GM18520 (cell line): Measurements from ENCODE around the gene HTR7.
"Not testable (repeated sequence)": the region's sequence is repeated elsewhere in the genome, so short reads cannot be mapped to it uniquely, and the experiment has no call there.

ENCODE experiments used
- ATAC-seq: cut with Tn5 transposase; IDR thresholded peaks from one replicate; pipeline ENCODE4 v1.9.1; 2021; ENCODE audit not compliant: unreplicated experiment

HTR7 gene

DNA sequence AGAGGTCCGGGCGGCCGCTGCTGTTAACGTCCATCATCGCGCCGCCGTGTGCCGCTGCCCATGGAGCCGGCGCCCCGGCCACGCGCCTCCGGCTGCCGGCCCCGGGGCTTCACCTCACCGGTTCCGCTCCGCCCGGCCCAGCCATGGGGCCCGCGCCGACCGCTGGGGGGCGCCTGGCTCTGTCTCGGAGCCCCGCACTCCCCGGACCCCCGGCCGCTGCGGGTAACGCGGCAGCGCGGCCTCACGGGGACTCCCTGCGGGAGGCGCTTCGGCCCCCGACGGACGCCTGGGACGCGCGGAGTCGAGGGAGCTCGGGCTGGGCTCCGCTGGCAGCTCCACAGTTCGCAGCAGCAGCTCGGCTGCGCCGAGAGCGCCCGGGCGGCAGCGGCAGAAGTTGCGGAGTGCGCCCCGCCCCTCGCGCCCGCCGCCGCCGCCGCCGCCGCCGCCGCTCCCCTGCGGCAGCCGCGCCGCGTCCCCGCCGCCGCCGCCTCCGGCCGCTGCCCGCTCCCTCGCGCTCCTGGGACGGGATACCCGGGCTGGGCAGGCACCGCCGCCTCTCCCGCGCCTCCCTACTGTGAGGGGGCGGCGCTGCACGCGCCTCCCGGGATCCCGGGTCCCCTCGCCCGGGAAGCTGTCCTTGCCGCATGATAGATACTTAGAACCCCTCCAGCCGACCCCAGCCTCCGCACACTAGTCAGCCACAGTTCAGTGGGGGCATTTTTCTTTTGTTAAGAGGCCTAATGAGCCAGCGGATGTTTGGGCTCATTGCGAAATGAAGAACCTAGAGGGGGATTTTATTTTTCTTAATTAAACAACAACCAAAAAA is at the start of gene HTR7:
Gene HTR7, minus strand, starts transcription at position 405 of the 826 bp plus-strand sequence. Its CDS starts 368 bp downstream, at position 37.
- ATAC-seq: peak; percentile 52

DNA sequence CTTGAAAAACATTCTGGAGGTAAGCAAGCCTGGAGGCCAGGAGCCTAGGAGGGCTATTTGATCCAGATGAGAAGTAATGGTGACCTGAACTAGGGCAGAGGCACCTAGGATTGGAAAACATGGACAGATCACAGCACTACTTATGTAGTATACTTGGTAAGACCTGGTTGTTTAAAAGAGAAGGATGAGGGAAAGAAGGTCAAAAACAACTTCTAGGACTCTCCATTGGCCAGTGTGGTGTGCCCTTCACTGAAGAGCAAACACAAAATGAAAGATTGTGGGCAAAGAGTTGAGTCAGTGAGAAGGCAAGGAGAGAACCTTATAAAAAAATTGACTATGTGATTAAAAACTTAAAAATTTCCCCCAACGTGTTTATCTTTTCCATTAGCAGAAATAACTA is 48.8 kb upstream of the HTR7 start:
- no peak for ATAC-seq

DNA sequence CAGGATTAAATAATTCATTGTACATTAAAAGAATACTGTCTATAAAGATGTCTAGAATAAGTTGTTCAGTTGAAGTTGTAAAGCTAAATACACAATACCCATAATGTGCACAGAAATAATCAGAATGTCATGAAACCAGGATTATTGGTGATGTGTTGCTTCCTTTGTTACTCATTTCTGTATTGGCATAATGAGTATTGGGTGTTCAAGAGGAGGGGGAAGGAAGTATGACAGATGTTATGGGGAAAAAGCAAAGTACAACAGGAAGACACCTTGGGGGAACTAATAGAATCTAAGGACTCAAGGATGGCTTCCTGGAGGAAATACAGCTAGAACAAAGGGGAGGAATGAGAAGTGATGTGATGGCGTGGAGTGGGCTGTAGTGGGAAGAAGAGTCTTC is 48.1 kb upstream of the HTR7 start:
- ATAC-seq: peak; percentile 49

DNA sequence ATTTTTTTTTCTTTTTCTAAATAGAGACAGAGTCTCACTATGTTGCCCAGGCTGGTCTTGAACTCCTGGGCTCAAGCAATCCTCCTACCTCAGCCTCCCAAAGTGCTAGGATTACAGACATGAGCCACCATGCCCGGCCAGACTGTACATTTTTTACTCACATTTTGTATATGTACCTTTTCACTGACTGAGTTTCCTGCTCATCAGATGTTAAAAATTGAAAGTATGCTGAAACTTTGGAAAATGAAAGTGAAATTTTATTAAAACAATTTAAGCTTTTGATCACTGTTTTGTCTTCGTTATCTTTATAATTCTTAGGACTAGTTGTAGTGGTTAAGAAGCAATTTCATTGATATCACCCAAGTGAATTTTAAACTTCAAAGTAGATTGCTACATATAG is 39.1 kb upstream of the HTR7 start:
- ATAC-seq: not testable (repeated sequence)

DNA sequence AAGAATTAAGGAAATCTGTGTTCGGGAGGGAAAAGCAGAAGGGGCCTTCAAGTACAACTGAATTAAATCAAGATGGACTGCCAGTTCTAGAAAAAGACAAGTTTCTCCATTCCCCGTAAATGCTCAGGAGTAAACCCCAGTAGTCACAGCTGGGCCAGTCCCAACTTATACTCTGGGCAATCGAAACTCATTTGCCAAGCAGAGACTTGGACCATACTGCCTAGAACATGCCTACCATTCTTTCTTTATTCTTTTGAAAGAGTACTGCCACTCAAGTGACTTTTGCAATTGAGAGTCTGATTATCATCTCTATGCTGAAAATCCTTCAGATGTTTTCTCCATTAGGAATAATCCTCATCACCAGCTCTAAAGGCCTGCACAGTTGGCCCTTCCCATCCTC is 35.4 kb upstream of the HTR7 start:
- ATAC-seq: no peak

DNA sequence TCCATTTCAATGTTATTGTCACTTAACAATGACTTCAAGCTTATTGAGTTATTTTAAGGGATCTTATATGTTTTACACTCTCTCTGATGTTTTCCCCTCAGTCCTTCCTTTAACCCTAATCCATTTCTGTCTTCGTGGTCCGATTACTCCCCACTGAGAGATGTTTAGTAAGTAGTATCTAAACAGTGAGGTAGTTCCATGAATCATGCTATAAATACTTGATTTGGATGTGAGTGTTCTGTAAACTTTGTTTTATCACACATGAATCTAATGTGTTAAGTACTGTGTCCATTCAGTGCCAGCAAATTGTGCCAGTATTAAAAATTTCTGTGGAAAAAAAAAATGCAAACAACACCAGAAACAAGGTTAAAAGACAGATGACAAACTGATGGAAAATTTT is 32.5 kb upstream of the HTR7 start:
- ATAC-seq: no peak

DNA sequence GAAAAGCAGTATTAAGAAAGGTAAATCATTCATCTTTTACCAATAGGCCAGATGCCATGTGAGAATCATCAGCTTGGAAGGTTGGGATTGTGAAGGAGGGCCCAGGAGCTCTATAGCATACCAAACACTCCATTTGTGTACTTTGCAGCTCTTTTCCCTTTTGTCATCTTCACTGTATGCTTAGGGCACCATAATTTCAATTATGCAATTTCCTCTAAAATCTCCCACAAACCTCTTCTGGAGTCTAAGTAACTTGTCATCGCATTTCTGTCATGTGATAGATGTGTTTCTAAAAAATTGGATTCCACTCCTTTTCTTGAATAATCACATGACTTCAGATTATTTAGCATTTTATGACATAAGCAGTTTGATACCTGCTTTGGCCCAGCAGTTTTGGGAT is 31.8 kb upstream of the HTR7 start:
- no peak for ATAC-seq

DNA sequence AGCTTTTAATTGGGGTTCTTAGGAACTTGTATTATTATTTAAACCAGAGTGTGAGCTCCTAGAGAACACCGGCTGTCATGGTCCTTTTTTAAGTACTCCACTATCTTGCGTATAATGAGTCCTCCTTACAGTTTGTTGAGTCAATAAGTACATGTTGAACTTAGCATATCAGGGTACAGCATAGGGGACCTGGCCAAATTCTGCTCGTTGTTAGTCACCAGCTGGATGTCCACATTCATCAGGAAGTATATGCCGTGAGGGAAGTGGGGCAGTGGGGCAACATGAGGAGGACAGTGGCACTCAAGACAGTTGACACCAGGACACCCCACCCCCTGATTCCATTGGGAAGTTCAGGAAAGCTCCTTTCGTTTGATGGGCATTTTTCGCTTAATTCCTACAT is 30.5 kb upstream of the HTR7 start:
- no peak for ATAC-seq

DNA sequence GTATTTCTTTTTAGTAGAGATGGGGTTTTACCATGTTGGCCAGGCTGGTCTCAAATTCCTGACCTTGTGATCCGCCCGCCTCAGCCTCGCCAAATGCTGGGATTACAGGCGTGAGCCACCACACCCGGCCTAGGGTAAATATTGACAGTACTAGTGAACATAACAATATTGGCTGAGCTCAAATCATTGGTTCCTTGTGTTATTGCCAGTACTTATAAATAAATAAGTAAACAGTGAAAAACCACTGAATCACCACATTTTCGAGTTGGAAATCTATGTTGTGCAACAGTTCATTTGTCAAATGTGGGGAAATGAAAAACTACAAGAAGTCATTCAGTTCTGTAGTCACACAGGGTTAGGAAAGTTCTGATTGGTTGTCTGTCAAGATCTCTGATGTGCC is 29.7 kb upstream of the HTR7 start:
- no peak for ATAC-seq

DNA sequence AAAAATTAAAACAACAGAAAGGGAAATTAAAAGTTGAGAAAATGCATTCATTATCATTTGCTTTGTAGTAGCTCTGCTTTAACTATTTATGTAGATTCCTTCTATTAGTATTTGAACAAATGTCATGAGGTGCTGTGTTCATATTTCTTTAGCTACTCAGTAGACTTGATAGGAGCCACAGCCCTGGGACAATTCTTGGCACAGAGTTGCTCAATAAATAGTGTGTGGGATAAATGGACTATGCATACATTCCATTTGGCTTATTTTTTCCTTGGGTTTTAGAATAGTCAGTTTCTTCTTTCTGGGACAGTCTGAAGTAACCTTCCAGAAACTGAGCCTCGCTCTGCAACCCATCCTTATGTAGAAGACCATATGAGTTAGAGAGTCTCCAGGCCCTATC is 27.3 kb upstream of the HTR7 start:
- no peak for ATAC-seq

DNA sequence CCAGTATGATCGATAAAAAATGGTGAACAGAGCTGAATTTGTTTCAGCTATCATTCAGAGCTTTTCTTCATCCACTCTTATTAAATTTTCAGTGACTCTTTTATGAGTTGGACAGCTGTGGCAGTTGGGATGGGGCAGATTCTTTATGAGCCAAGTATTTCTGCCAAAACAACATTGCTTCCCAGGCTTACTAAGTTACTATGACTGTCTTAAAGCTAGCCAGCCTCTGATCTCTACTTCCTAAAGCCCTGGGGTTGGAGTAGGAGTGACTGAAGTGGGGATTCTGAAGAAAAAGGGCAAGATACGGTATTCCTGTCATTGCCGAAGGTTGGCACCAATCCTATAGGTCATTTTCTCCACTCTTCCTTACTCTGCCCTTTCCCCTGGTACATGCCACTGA is 26.6 kb upstream of the HTR7 start:
- no peak for ATAC-seq

DNA sequence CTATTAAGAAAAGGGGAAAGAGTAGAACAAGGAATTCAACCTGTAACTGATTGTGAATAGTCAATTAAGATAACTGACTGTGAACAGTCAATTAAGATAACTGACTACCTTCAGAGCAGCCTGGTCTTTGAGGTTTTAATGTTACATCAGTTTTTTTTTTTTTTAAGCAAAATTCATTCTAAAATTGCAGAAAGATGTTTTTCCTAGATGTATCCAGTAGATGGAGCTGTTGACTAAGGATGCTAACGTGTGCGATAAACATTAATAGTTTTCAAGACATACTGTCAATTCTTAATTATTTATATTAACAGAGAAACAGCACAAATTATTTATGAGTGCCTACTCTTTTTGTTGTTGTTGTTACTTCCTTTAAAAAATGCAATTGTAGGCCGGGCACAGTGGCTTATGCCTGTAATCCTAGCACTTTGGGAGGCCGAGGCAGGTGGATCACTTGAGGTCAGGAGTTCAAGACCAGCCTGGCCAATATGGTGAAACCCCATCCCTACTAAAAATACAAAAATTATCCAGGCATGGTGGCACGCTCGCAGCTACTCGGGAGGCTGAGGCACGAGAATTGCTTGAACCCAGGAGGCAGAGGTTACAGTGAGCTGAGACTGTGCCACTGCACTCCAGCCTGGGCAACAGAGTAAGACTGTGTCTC is 22.4 kb upstream of the HTR7 start:
- ATAC-seq: not testable (repeated sequence)

DNA sequence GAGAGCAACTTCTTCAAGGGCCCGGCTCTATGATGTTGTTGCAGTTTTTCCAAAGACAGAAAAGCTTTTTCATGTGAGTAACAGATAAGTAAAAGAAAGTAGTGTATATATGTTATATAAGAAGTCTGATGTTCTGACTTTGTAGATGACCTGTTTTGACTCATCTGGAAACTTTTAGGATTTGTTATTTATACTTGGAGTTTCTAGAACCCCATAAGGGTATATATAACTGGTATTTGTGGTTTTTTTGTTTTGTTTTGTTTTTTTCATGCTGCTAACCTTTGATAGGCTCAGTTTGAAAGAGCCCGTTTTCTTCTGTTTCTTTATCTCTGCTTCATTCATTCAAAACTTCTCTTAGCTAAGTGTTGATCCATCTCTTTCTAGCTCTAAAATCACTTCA is 21.2 kb upstream of the HTR7 start:
- ATAC-seq: no peak

DNA sequence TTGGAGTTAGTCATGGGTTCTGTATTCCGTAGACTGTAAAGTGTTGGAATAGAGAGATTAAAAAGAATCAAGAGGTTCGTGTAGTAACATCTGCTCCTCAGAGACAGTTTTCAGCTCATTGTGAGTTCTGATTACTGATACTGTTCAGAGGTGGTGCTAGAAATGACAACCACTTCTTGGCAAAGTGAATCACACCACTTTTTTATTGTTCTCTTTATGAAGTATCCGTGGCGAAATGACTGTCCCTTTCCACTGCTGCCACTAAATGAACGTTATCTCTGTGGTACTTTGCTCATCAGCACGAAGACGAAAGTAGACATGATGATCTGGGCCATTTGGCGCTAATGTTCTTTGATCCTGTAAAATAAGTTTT is 14.8 kb upstream of the HTR7 start:
- no peak for ATAC-seq

DNA sequence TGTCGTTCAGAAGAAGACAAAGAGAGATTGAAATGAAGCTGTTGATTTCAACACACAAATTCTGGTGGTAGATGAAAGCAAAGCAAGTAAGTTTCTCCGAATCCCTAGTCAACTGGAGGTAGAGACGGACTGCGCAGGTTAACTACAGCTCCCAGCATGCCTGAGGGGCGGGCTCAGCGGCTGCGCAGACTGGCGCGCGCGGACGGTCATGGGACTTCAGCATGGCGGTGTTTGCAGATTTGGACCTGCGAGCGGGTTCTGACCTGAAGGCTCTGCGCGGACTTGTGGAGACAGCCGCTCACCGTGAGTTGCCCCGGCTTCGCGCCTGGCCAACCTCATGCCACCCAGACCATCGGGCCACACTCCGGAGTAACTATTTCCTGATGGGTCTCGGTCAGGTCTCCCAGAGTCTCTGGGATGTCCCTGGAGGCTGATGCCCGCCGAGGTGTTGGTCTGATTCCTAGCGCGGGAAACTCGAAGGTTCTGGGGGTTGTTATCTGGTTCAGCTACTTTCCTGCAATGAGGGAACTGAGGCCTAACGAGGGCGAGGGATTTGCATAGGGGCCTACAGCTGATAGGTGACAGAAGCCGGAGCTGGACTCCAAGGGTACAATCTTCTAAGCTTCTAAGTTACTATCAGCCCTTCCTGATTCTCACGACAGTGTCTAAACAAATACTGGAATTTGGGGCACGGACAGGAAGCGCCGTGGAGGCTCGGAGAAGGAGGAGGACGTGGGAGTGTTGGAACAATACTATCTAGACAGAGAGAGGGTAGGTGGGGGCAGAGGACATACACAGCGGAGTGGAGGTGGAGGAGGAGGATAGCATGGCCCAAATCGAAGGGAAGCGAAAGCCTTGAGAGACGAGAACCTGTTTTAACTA is 14.2 kb upstream of the HTR7 start, which contains the start of gene RPP30:
Gene RPP30, plus strand, starts transcription at position 209 of the 882 bp plus-strand sequence. Its CDS starts 13 bp downstream, at position 222.
- peak; percentile 96 for ATAC-seq

DNA sequence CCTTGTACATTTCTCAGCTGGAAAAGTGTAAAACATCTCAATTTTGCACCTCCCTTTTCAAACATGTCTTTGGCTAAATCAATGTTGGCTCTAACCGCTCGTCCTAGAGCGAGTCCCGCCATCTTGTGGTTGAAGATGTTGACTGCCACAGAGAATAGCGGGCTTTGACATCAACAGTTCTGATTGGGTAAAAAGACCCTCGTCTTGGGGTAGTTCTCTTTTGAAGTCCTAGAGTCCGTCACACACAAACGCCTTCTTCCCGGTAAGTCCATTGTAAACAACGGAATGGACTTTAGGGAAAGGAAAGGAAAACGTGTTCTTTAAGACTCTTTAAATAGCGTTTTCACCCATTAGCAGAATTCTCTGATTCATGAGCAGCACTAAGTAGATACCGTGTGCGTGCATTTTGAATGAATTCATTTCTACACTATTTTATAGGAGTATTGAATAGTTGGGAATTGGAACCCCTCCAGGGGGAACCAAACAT is 13.5 kb upstream of the HTR7 start:
- peak; percentile 38 for ATAC-seq

DNA sequence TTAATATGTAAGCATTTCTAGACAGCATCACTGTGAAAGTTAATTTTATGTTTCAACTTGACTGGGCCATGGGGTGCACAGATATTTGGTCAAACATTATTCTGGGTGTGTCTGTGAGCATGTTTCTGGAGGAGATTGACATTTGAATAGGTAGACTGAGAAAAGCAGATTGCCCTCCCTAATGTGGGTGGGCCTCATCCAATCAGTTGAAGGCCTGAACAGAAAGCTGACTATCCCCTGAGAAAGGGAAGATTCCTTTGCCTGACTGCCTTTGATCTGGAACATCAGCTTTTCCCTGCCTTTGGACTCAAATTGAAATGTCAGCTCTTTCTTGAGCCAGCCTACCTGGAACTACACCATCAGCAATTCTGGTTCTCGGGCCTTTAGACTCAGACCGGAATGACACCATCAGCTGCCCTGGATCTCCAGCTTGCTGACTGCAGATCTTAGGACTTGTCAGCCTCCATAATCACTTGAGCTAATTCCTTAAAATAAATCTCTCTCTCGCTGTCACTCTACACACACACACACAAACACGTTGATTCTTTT is 8.3 kb upstream of the HTR7 start:
- no peak for ATAC-seq

DNA sequence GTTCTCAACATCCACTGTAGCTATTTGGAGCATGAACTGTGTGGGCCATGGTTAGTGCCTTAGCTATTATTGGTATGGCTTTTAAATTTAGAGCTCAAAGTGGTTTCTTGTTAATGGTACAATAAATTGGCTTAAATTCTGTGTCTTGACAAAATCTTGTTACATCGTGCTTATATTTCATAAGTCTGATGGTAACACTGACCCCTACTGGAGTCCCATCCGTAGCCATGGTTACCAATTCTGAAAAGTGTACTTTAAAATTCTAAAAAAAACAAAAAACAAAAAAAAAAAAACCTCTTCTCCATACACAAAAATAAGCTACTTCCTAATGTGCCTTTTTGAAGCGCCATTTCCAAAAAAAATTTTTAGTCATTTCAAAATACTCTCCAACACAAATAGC is 7.6 kb upstream of the HTR7 start:
- ATAC-seq: no peak

DNA sequence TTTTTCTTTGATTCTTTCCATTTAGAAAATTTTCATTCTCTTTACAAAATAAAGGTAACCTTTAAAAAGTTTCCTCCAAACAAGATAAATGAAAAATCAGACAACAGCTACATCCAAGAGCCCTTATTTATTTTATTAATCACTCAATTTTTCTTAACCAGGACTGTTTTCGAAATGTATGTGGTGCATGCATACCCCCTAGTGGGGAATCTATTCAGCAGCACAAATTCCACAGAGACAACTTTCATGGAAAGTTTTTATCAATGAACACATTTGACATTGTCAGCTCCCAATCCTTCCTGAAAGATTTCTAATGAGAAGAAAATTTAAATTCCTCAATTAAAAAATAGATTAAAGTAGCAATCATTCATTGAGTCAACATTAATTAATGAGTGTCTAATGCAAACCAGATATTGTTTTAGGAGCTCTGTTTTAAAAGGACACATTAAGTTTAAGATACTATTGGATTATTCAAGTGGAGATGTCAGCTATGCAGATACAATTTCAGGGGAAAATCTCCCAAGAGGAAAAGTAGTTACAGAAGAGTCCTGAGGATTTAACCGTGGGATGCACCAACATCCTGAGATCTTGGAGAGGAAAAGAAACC is 5.2 kb upstream of the HTR7 start:
- no peak for ATAC-seq

DNA sequence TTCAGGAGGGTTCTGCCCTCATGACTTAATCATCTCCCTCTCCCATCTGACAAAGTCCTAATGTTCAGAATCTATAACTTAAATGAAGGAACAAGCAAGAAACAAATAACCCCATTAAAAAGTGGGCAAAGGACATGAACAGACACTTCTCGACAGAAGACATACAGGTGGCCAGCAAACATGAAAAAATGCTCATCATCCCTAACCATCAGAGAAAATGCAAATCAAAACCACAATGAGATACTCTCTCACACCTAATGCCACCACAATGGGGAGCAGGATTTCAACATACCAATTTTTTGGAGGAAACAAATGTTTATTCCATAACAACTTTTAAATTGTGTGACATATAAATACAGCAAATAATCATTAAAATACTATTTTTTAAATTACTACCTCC is 3.0 kb upstream of the HTR7 start:
- no peak for ATAC-seq

DNA sequence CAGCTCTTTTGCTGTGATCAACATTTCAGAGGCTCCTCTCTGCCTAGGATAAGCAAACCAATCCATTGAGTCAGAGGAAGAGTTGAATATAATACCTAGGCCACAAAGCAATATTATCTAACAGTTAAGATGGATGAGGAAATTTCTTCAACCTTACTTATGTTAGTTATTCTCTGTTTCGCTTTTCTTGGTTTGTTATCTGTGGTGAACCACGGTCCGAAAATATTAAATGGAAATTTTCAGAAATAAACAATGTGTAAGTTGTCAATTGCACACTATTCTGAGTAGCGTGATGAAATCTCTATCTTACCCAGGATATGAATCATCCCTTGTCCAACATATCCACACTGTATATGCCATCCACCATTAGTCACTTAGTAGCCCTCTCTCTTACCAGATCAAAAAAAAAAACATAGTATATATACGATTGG is 1.5 kb upstream of the HTR7 start:
- no peak for ATAC-seq
